ENCODE measurements around the gene ANKS1B.
A peak's percentile ranks its signal among the peaks of the same experiment; 100 is the strongest.

Gene ANKS1B

GRCh38 chr12:99224237-99224636 lies 760.5 kb downstream of the ANKS1B start:
- Mint-ChIP-seq H3K27me3 (ENCODE audit: low read depth) (no peaks in the 10 kb centered on the region), H3K4me3 (no peak overlapping the region), H3K27ac (no peak overlapping the region), H3K9me3 (peaks cover 3% of the 10 kb centered on the region), H3K4me1 (peaks cover 7% of the 10 kb centered on the region), H3K36me3 (ENCODE audit: low read depth) (no peaks in the 10 kb centered on the region)
- no peak for TF ChIP-seq CTCF (IDR thresholded peaks at IDR 0.05; ENCODE audit: unreplicated experiment in 3 of 3)

GRCh38 chr12:99223579-99223978 lies 761.2 kb downstream of the ANKS1B start:
- Mint-ChIP-seq H3K4me1 (peaks cover 7% of the 10 kb centered on the region), H3K36me3 (ENCODE audit: low read depth) (no peaks in the 10 kb centered on the region), H3K9me3 (peaks cover 3% of the 10 kb centered on the region), H3K27me3 (ENCODE audit: low read depth) (no peaks in the 10 kb centered on the region), H3K27ac (peak overlapping the region in 1 of 3 experiments; percentile 25), H3K4me3 (no peak overlapping the region)
- TF ChIP-seq CTCF (IDR thresholded peaks at IDR 0.05; ENCODE audit: unreplicated experiment in 3 of 3): no peak

GRCh38 chr12:99213047-99213446 lies 771.7 kb downstream of the ANKS1B start:
- H3K4me1 Mint-ChIP-seq: peaks cover 9% of the 10 kb centered on the region
- peaks cover 28% of the 10 kb centered on the region for H3K9me3 Mint-ChIP-seq
- peaks cover 6% of the 10 kb centered on the region for H3K36me3 Mint-ChIP-seq (ENCODE audit: low read depth)
- no peak overlapping the region for H3K4me3 Mint-ChIP-seq
- peak overlapping the region in 1 of 3 experiments; percentile 27 for H3K27ac Mint-ChIP-seq
- no peaks in the 10 kb centered on the region for H3K27me3 Mint-ChIP-seq (ENCODE audit: low read depth)
- TF ChIP-seq CTCF (IDR thresholded peaks at IDR 0.05; ENCODE audit: unreplicated experiment in 3 of 3): no peak

GRCh38 chr12:99212275-99212674 lies 772.5 kb downstream of the ANKS1B start:
- no peak for TF ChIP-seq CTCF (IDR thresholded peaks at IDR 0.05; ENCODE audit: unreplicated experiment in 3 of 3)
- Mint-ChIP-seq H3K27me3 (ENCODE audit: low read depth) (no peaks in the 10 kb centered on the region), H3K36me3 (ENCODE audit: low read depth) (peaks cover 6% of the 10 kb centered on the region), H3K9me3 (peaks cover 28% of the 10 kb centered on the region), H3K27ac (peak overlapping the region in 1 of 3 experiments; percentile 84), H3K4me1 (peaks cover 9% of the 10 kb centered on the region), H3K4me3 (no peak overlapping the region)

GRCh38 chr12:99205111-99205510 lies 779.6 kb downstream of the ANKS1B start:
- TF ChIP-seq CTCF (IDR thresholded peaks at IDR 0.05; ENCODE audit: unreplicated experiment in 3 of 3): no peak
- Mint-ChIP-seq H3K36me3 (ENCODE audit: low read depth) (peaks cover 4% of the 10 kb centered on the region), H3K4me3 (no peak overlapping the region), H3K27ac (no peak overlapping the region), H3K9me3 (peaks cover 9% of the 10 kb centered on the region), H3K27me3 (ENCODE audit: low read depth) (no peaks in the 10 kb centered on the region), H3K4me1 (peaks cover 12% of the 10 kb centered on the region)

GRCh38 chr12:99201906-99202645 lies 782.7 kb downstream of the ANKS1B start:
- Mint-ChIP-seq H3K9me3 (no peaks in the 10 kb centered on the region), H3K4me3 (no peak overlapping the region), H3K27ac (no peak overlapping the region), H3K36me3 (ENCODE audit: low read depth) (no peaks in the 10 kb centered on the region), H3K4me1 (peaks cover 16% of the 10 kb centered on the region), H3K27me3 (ENCODE audit: low read depth) (no peaks in the 10 kb centered on the region)
- no peak for TF ChIP-seq CTCF (IDR thresholded peaks at IDR 0.05; ENCODE audit: unreplicated experiment in 3 of 3)
